Neural cell (in vitro differentiated cells): Measurements from ENCODE around the gene SLC6A8. TPM values are rescaled to one million over a fixed set of nuclear protein-coding genes. Genes with fewer than 3 reads are reported as not detected.

Experiments
- H2AFZ ChIP-seq: fragments of 200-600, 300-800 bp; sonication (generic), shearing (Covaris generic); 2 replicates; pipeline ENCODE4 v1.6.0; 2014; ENCODE audit warnings: low read depth, mild to moderate bottlenecking, antibody characterized with exemption, low read length, moderate library complexity
- H3F3A ChIP-seq: fragments of 200-600 bp; shearing (Covaris generic); 2 replicates; pipeline ENCODE4 v1.6.1; 2016; ENCODE audit warnings: mild to moderate bottlenecking, moderate library complexity, mixed read lengths, antibody characterized with exemption, low read length; ENCODE audit not compliant: insufficient read depth, poor library complexity, severe bottlenecking
- H3K27ac ChIP-seq: fragments of 200-600, 300-800 bp; sonication (generic), shearing (Covaris generic); 2 replicates; pipeline ENCODE4 v1.5.1; 2014; ENCODE audit warnings: mild to moderate bottlenecking, low read length, moderate library complexity
- H3K27me3 ChIP-seq: fragments of 300-800, 200-600 bp; sonication (generic), shearing (Covaris generic); 2 replicates; pipeline ENCODE4 v1.6.0; 2014; ENCODE audit warnings: mild to moderate bottlenecking, low read depth, low read length, moderate library complexity; ENCODE audit not compliant: insufficient read depth
- H3K36me3 ChIP-seq: fragments of 300-800, 200-600 bp; sonication (generic), shearing (Covaris generic); 2 replicates; pipeline ENCODE4 v1.5.1; 2014; ENCODE audit warnings: mild to moderate bottlenecking, antibody characterized with exemption, low read length, moderate library complexity; ENCODE audit not compliant: insufficient read depth
- H3K4me2 ChIP-seq: fragments of 300-800, 200-600 bp; sonication (generic), shearing (Covaris generic); 2 replicates; pipeline ENCODE4 v1.6.0; 2014; ENCODE audit warnings: mild to moderate bottlenecking, low read length
- H3K4me3 ChIP-seq: fragments of 300-800, 200-600 bp; sonication (generic), shearing (Covaris generic); 2 replicates; pipeline ENCODE4 v1.5.1; 2014; ENCODE audit warnings: mild to moderate bottlenecking, low read length, moderate library complexity
- H3K79me2 ChIP-seq: fragments of 200-600 bp; shearing (Covaris generic); replicated peaks from 2 replicates; pipeline ENCODE4 v1.6.0; 2014; ENCODE audit warnings: mild to moderate bottlenecking, low read length, moderate library complexity; ENCODE audit not compliant: insufficient read depth
- H3K9ac ChIP-seq: fragments of 300-800, 200-600 bp; sonication (generic), shearing (Covaris generic); 2 replicates; pipeline ENCODE4 v1.6.1; 2016; ENCODE audit warnings: mild to moderate bottlenecking, low read length, mixed read lengths
- H3K9me2 ChIP-seq: fragments of 200-600 bp; shearing (Covaris generic); 2 replicates; pipeline ENCODE4 v1.6.1; 2016; ENCODE audit warnings: mild to moderate bottlenecking, low read length, mixed read lengths; ENCODE audit not compliant: insufficient read depth
- H3K9me3 ChIP-seq: fragments of 200-600, 300-800 bp; sonication (generic), shearing (Covaris generic); 2 replicates; pipeline ENCODE4 v1.6.1; 2016; ENCODE audit warnings: mild to moderate bottlenecking, mixed run types, low read length, moderate library complexity, mixed read lengths
- H4K20me1 ChIP-seq: fragments of 200-600 bp; shearing (Covaris generic); 2 replicates; pipeline ENCODE4 v1.6.1; 2016; ENCODE audit warnings: mild to moderate bottlenecking, mixed run types; ENCODE audit not compliant: insufficient read depth
- EP300 ChIP-seq: fragments of 450-650 bp; conservative IDR thresholded peaks from 2 replicates; pipeline ENCODE4 v1.6.1; 2014; ENCODE audit warnings: antibody characterized with exemption, mild to moderate bottlenecking, moderate library complexity; ENCODE audit not compliant: poor library complexity, severe bottlenecking
- EZH2 ChIP-seq: fragments of 200-600, 300-800 bp; shearing (Covaris generic), sonication (generic); IDR thresholded peaks from 2 replicates; pipeline ENCODE4 v1.6.1; 2014; ENCODE audit warnings: antibody characterized with exemption, low read length, borderline replicate concordance, mild to moderate bottlenecking; ENCODE audit not compliant: insufficient read depth, poor library complexity, severe bottlenecking
- MXI1 ChIP-seq: fragments of 450-650 bp; conservative IDR thresholded peaks from 2 replicates; pipeline ENCODE4 v1.6.1; 2014; ENCODE audit warnings: antibody characterized with exemption, mild to moderate bottlenecking; ENCODE audit not compliant: poor library complexity, severe bottlenecking
- POLR2AphosphoS5 ChIP-seq: IDR thresholded peaks from 2 replicates; pipeline ENCODE4 v1.6.1; 2012
- RAD21 ChIP-seq: fragments of 450-650 bp; conservative IDR thresholded peaks from 2 replicates; pipeline ENCODE4 v1.6.1; 2014; ENCODE audit warnings: antibody characterized with exemption, mild to moderate bottlenecking, moderate library complexity
- REST ChIP-seq: IDR thresholded peaks from 2 replicates; pipeline ENCODE4 v1.6.1; 2012; ENCODE audit warnings: borderline replicate concordance
- SMC3 ChIP-seq: fragments of 450-650 bp; conservative IDR thresholded peaks from 2 replicates; pipeline ENCODE4 v1.6.1; 2014; ENCODE audit warnings: antibody characterized with exemption, mild to moderate bottlenecking, moderate library complexity; ENCODE audit not compliant: poor library complexity
- TAF1 ChIP-seq: IDR thresholded peaks from 2 replicates; pipeline ENCODE4 v1.6.1; 2012; ENCODE audit warnings: low read depth
- polyA plus RNA-seq: library from polyadenylated mRNA; depleted of rRNA; stranded (reverse); fragments of >200 nt; gene quantifications from 2 replicates; pipeline ENCODE4 v1.2.3, GENCODE V29; 2014
- TF ChIP-seq, protein P1 (sequence below): fragments of 450-650 bp; IDR thresholded peaks from 2 replicates; pipeline ENCODE4 v1.5.1; 2014; ENCODE audit warnings: antibody characterized with exemption, mild to moderate bottlenecking, moderate library complexity; ENCODE audit not compliant: poor library complexity, severe bottlenecking

Gene SLC6A8
- polyA plus RNA-seq, 1 donor from 2014 or later, result 36.4 TPM

DNA sequence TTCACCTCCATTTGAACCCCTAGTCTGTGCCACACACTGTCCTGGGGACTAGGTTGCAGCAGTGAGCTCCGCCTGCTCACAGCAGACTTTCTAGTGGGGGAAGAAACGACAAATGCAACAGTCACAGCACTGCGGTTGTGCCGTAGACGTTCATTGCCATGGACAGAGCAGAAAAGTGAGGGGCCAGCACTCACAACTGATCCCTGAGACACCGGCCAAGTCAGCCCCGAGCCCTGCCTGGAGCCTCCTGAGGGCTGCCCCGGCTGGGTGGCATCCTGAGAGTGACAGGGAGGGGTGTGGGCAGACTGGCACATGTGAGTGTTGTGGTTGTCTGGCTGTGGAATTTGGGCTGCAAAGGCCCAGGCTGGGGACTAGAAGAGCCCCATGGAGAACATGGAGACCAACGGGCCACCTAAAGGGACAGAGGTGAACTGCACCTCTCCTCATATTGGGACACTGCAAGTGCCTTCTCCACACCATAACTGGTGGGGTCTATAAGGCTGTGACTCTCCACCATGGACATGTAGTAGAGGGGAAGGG lies 36.1 kb upstream of the SLC6A8 start:
- no peak overlapping the region for H3K4me3 ChIP-seq
- no peaks in the 10 kb centered on the region for H3K9me3 ChIP-seq
- H3K9me2 ChIP-seq, result no peaks in the 10 kb centered on the region
- no peak overlapping the region for H3K9ac ChIP-seq
- no peaks in the 10 kb centered on the region for H3K79me2 ChIP-seq
- TF ChIP-seq EZH2 (no peak), TAF1 (no peak), EP300 (no peak), REST (no peak), MXI1 (no peak), SMC3 (no peak), POLR2AphosphoS5 (no peak), RAD21 (no peak)
- TF ChIP-seq, protein P1, sequence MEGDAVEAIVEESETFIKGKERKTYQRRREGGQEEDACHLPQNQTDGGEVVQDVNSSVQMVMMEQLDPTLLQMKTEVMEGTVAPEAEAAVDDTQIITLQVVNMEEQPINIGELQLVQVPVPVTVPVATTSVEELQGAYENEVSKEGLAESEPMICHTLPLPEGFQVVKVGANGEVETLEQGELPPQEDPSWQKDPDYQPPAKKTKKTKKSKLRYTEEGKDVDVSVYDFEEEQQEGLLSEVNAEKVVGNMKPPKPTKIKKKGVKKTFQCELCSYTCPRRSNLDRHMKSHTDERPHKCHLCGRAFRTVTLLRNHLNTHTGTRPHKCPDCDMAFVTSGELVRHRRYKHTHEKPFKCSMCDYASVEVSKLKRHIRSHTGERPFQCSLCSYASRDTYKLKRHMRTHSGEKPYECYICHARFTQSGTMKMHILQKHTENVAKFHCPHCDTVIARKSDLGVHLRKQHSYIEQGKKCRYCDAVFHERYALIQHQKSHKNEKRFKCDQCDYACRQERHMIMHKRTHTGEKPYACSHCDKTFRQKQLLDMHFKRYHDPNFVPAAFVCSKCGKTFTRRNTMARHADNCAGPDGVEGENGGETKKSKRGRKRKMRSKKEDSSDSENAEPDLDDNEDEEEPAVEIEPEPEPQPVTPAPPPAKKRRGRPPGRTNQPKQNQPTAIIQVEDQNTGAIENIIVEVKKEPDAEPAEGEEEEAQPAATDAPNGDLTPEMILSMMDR, result no peak
- peaks cover 20% of the 10 kb centered on the region for H3K27me3 ChIP-seq
- no peaks in the 10 kb centered on the region for H3F3A ChIP-seq
- no peak overlapping the region for H2AFZ ChIP-seq
- H3K36me3 ChIP-seq, result no peaks in the 10 kb centered on the region
- no peak overlapping the region for H3K27ac ChIP-seq
- no peaks in the 10 kb centered on the region for H4K20me1 ChIP-seq
- no peak overlapping the region for H3K4me2 ChIP-seq

GRCh38 chrX:153653556-153653955 lies 34.2 kb upstream of the SLC6A8 start:
- Histone ChIP-seq H3K4me2 (no peak overlapping the region), H3K79me2 (no peaks in the 10 kb centered on the region), H3K4me3 (no peak overlapping the region), H3K27ac (no peak overlapping the region), H4K20me1 (no peaks in the 10 kb centered on the region), H2AFZ (no peak overlapping the region), H3F3A (no peaks in the 10 kb centered on the region), H3K9me2 (no peaks in the 10 kb centered on the region), H3K9ac (no peak overlapping the region), H3K9me3 (no peaks in the 10 kb centered on the region), H3K27me3 (peaks cover 5% of the 10 kb centered on the region), H3K36me3 (no peaks in the 10 kb centered on the region)
- TF ChIP-seq RAD21 (no peak), TAF1 (no peak), MXI1 (no peak), POLR2AphosphoS5 (no peak), EZH2 (no peak), REST (no peak), SMC3 (no peak), EP300 (no peak)
- TF ChIP-seq, protein P1, result no peak
